Cardiac muscle cell (in vitro differentiated cells and primary cell): Measurements from ENCODE around the gene DNAH3. TPM values are rescaled to one million over a fixed set of nuclear protein-coding genes. Genes with fewer than 3 reads are reported as not detected.

ENCODE experiments used
- DNase-seq, 2 donors: peaks; one replicate each; pipeline versions ENCODE4 v3.0.0 to v3.0.0-alpha.2; 2010 to 2017; ENCODE audit warnings: low read depth in 1 of 2, low spot score in 1 of 2
- H3K27ac ChIP-seq: fragments of 200-600 bp; sonication (generic); 2 replicates; pipeline ENCODE4 v1.5.1; 2016
- H3K27me3 ChIP-seq: fragments of 200-600 bp; sonication (generic); 2 replicates; pipeline ENCODE4 v1.6.0; 2016; ENCODE audit warnings: control low read depth
- H3K36me3 ChIP-seq: fragments of 200-600 bp; sonication (generic); 2 replicates; pipeline ENCODE4 v1.5.1; 2016; ENCODE audit warnings: control low read depth
- H3K4me1 ChIP-seq: fragments of 200-600 bp; sonication (generic); 2 replicates; pipeline ENCODE4 v1.8.1; 2017; ENCODE audit warnings: low read depth, mild to moderate bottlenecking, mixed run types
- H3K4me3 ChIP-seq: fragments of 200-600 bp; sonication (generic); 2 replicates; pipeline ENCODE4 v1.5.1; 2016; ENCODE audit warnings: mild to moderate bottlenecking
- H3K9me3 ChIP-seq: fragments of 200-600 bp; sonication (generic); 2 replicates; pipeline ENCODE4 v1.5.1; 2017; ENCODE audit warnings: low read depth, mild to moderate bottlenecking, control low read depth
- CTCF ChIP-seq: IDR thresholded peaks from 2 replicates; pipeline ENCODE4 v1.5.1; 2012; ENCODE audit warnings: low read depth, mild to moderate bottlenecking, low read length
- polyA plus RNA-seq: library from polyadenylated mRNA; unstranded; fragments of >200 nt; fragmentation: Nextera tagmentation; extraction: Ambion mirVana; gene quantifications from 2 replicates; pipeline ENCODE4 v1.2.1, GENCODE V29; 2016
- total RNA-seq: library from RNA; depleted of rRNA; stranded (reverse); fragments of >200 nt; gene quantifications from 2 replicates; pipeline ENCODE4 v1.2.3, GENCODE V29; 2016

The DNAH3 gene
- total and polyA plus RNA-seq, 2 experiments from 2014 or later = 0.39 TPM; not detected in 1

DNA sequence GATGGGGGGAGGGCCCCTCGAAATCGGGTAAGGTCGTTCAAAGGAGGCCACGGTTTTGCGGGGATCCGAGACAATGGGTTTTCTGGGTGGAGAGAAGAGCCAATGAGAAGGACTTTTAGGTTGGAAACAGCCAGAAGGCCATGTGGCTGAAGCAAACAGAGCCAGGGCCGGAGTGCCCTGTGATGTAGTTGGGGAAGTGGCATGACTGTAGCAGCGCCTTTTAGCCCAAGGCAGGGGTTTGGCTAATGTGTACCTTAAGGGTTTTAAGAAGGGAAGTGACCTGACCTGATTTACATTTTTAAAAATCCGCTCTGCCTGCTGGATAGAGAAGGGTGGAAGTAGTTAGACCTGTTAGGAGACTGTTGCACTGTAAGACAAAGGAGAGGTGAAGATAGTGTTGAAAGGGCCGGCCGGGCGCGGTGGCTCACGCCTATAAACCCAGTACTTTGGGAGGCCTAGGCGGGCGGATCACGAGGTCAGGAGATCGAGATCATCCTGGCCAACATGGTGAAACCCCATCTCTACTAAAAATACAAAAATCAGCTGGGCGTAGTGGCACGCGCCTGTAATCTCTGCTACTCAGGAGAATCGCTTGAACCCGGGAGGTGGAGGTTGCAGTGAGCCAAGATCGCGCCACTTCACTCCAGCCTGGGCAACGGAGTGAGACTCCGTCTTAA lies 249.1 kb downstream of the DNAH3 start:
- peaks cover 33% of the 10 kb centered on the region for H3K4me1 ChIP-seq
- peak overlapping the region; percentile 72 for H3K4me3 ChIP-seq
- H3K27ac ChIP-seq = peak overlapping the region; percentile 97
- DNase-seq = peak; percentile 42 to 67
- H3K36me3 ChIP-seq = no peaks in the 10 kb centered on the region
- H3K9me3 ChIP-seq = no peaks in the 10 kb centered on the region
- TF ChIP-seq CTCF = no peak
- no peaks in the 10 kb centered on the region for H3K27me3 ChIP-seq

DNA sequence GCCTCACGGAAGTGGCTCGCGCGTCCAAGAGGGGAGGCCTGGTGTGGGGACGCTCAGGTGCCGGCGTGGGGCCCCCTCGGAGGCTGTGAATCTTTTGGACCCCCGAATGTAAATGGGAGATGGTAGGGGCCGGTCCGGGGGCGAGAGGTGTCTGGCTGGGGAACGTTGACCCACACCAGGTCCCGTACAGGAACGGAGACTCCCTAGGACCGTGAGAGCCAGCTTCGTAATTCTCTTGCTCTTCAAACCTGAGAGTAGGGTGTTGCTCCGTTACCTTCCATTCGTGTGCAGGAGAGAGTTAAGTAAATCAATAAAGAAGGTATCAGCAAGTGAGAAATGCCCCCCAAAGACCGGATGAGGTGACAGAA lies 249.6 kb downstream of the DNAH3 start:
- no peak for DNase-seq
- no peaks in the 10 kb centered on the region for H3K9me3 ChIP-seq
- no peaks in the 10 kb centered on the region for H3K36me3 ChIP-seq
- H3K27me3 ChIP-seq = no peaks in the 10 kb centered on the region
- peaks cover 33% of the 10 kb centered on the region for H3K4me1 ChIP-seq
- H3K4me3 ChIP-seq = peak overlapping the region; percentile 72
- peak overlapping the region; percentile 97 for H3K27ac ChIP-seq
- TF ChIP-seq CTCF = no peak

GRCh38 chr16:20900299-20901067 lies 250.2 kb downstream of the DNAH3 start, which contains the start of the genes DCUN1D3 and LYRM1:
Gene DCUN1D3, minus strand, starts transcription at chr16:20900358. Its CDS starts 37,820 bp downstream, at chr16:20862538.
Gene LYRM1, plus strand, starts transcription at chr16:20900771. Its CDS starts 14,785 bp downstream, at chr16:20915556.
- Histone ChIP-seq H3K9me3 (no peaks in the 10 kb centered on the region), H3K4me3 (peak within 1 kb of the TSS; percentile 72), H3K27ac (peak within 1 kb of the TSS; percentile 97), H3K27me3 (no peaks in the 10 kb centered on the region), H3K4me1 (peaks cover 33% of the 10 kb centered on the region), H3K36me3 (no peaks in the 10 kb centered on the region)
- DNase-seq = peak; percentile 99 to 100
- TF ChIP-seq CTCF = no peak

- H3K36me3 ChIP-seq = no peaks in the 10 kb centered on the region
- peak in 1 of 2 donors; percentile 20 for DNase-seq
- peak overlapping the region; percentile 72 for H3K4me3 ChIP-seq
- no peaks in the 10 kb centered on the region for H3K9me3 ChIP-seq
- H3K27me3 ChIP-seq = no peaks in the 10 kb centered on the region
- no peak for TF ChIP-seq CTCF
- peak overlapping the region; percentile 61 for H3K27ac ChIP-seq
- peaks cover 33% of the 10 kb centered on the region for H3K4me1 ChIP-seq
Observed at GRCh38 chr16:20899477-20900298, 251.0 kb downstream of the DNAH3 start.

- peak overlapping the region; percentile 61 for H3K27ac ChIP-seq
- peak in 1 of 2 donors; percentile 78 for DNase-seq
Observed at GRCh38 chr16:20899071-20899470, 251.6 kb downstream of the DNAH3 start.

More at GRCh38 chr16:20899071-20899470, 251.6 kb downstream of the DNAH3 start:
- Histone ChIP-seq H3K4me3 (peak overlapping the region; percentile 72), H3K4me1 (peaks cover 28% of the 10 kb centered on the region), H3K27me3 (no peaks in the 10 kb centered on the region), H3K36me3 (no peaks in the 10 kb centered on the region), H3K9me3 (no peaks in the 10 kb centered on the region)
- no peak for TF ChIP-seq CTCF
